Hepatocyte (in vitro differentiated cells): Measurements from ENCODE around the gene NOS3.

Experiments used
- EZH2 ChIP-seq: fragments of 200-600 bp; sonication (generic); IDR thresholded peaks from 2 replicates; pipeline ENCODE4 v1.6.1; 2016; ENCODE audit warnings: antibody characterized with exemption, mild to moderate bottlenecking, borderline replicate concordance
- TF ChIP-seq, protein P1 (sequence below): fragments of 200-600 bp; sonication (generic); IDR thresholded peaks from 2 replicates; pipeline ENCODE4 v1.5.1; 2016; ENCODE audit warnings: antibody characterized with exemption, mild to moderate bottlenecking; ENCODE audit not compliant: poor library complexity

DNA sequence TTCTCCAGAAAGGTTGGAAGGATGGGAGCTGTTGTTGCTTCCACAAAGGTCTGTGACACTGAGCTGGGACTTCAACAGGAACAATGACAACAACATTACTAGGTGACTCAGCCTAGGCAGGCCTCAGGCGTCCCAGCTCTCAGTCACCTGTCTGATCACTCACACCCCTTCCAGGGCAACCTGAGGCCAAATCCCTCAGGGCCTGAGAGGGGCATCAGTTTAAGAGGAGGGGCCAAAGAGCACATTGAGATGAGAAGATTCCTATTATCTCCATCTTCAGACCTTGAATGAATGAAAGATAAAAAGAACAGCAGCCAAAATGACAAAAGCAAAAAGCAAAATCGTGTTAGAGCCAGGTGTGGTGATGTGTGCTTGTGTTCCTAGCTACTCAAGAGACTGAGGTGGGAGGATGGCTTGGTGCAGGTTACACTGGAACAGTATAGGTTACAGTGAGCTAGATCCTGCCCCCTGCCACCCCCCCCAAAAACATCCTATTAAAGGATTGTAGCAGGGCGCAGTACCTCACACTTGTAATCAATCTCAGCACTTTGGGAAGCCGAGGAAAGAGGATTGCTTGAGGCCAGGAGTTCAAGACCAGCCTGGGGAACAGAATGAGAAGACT, 33.7 kb downstream of the NOS3 start, which contains the start of gene ATG9B:
- no peak for TF ChIP-seq EZH2
- TF ChIP-seq, protein P1, sequence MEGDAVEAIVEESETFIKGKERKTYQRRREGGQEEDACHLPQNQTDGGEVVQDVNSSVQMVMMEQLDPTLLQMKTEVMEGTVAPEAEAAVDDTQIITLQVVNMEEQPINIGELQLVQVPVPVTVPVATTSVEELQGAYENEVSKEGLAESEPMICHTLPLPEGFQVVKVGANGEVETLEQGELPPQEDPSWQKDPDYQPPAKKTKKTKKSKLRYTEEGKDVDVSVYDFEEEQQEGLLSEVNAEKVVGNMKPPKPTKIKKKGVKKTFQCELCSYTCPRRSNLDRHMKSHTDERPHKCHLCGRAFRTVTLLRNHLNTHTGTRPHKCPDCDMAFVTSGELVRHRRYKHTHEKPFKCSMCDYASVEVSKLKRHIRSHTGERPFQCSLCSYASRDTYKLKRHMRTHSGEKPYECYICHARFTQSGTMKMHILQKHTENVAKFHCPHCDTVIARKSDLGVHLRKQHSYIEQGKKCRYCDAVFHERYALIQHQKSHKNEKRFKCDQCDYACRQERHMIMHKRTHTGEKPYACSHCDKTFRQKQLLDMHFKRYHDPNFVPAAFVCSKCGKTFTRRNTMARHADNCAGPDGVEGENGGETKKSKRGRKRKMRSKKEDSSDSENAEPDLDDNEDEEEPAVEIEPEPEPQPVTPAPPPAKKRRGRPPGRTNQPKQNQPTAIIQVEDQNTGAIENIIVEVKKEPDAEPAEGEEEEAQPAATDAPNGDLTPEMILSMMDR, result no peak
